Right atrium auricular region (tissue), 2 donors: ENCODE data around the gene OARD1. TPM values are rescaled to one million over a fixed set of nuclear protein-coding genes. Genes with fewer than 3 reads are reported as not detected.

Experiments used
- DNase-seq: peaks from one replicate; pipeline ENCODE4 v3.0.0-alpha.2; 2019; ENCODE audit warnings: low spot score
- H3K27ac ChIP-seq, 2 donors: fragments of 200-600 bp; sonication (generic); 1 replicate in 1 of 2; 2 replicates in 1 of 2; pipeline ENCODE4 v1.5.1; 2016 to 2019
- H3K27me3 ChIP-seq, 2 donors: fragments of 200-600 bp; sonication (generic); one replicate each; pipeline versions ENCODE4 v1.5.1 to v1.6.0; 2017 to 2019
- H3K36me3 ChIP-seq: fragments of 200-600 bp; sonication (generic); one replicate; pipeline ENCODE4 v1.5.1; 2016
- H3K4me1 ChIP-seq, 2 donors: fragments of 200-600 bp; sonication (generic); one replicate each; pipeline versions ENCODE4 v1.5.1 to v1.6.0; 2017 to 2019
- H3K4me3 ChIP-seq, 2 donors: fragments of 200-600 bp; sonication (generic); 1 replicate in 1 of 2; 2 replicates in 1 of 2; pipeline ENCODE4 v1.5.1; 2017 to 2019; ENCODE audit warnings: mild to moderate bottlenecking in 1 of 2, moderate library complexity in 1 of 2
- H3K9me3 ChIP-seq, 2 donors: fragments of 200-600 bp; sonication (generic); one replicate each; pipeline ENCODE4 v1.5.1; 2019
- total RNA-seq, 2 donors: library from RNA; depleted of rRNA; stranded (reverse); fragments of >200 nt; gene quantifications; one replicate each; pipeline ENCODE4 v1.1.0, GENCODE V29; 2016
- TF ChIP-seq, protein P1 (sequence below), 2 donors: fragments of 200-600 bp; sonication (generic); IDR thresholded peaks; one replicate each; pipeline ENCODE4 v1.5.1; 2019; ENCODE audit warnings: antibody characterized with exemption in 2 of 2

Gene OARD1
- total RNA-seq, 2 donors from 2014 or later: 9.4 to 13.4 TPM

DNA sequence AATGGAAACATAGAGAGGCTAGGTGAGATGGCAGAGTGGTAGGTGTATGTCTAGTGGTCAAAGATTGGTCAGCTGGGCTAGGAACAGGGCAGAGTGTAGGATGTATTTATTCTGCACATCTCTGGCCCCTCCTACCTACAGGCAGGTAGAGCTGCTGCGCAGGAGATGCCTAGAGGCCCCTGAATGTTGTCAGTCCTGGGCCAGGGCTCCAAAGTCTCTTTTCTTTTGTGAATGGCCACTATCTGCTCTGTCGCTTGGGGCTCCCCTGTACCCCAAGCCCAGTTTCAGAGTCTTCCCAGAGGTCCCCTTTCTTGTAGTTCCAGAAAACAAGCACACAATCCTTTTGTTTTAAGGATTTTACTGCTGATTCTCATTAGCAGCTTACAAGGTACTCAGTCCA lies 24.9 kb downstream of the OARD1 start:
- no peaks in the 10 kb centered on the region for H3K27me3 ChIP-seq
- TF ChIP-seq, protein P1, sequence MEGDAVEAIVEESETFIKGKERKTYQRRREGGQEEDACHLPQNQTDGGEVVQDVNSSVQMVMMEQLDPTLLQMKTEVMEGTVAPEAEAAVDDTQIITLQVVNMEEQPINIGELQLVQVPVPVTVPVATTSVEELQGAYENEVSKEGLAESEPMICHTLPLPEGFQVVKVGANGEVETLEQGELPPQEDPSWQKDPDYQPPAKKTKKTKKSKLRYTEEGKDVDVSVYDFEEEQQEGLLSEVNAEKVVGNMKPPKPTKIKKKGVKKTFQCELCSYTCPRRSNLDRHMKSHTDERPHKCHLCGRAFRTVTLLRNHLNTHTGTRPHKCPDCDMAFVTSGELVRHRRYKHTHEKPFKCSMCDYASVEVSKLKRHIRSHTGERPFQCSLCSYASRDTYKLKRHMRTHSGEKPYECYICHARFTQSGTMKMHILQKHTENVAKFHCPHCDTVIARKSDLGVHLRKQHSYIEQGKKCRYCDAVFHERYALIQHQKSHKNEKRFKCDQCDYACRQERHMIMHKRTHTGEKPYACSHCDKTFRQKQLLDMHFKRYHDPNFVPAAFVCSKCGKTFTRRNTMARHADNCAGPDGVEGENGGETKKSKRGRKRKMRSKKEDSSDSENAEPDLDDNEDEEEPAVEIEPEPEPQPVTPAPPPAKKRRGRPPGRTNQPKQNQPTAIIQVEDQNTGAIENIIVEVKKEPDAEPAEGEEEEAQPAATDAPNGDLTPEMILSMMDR (IDR thresholded peaks at IDR 0.05): no peak
- no peaks in the 10 kb centered on the region for H3K9me3 ChIP-seq
- no peak for DNase-seq
- H3K4me1 ChIP-seq: peaks cover 0 to 40% of the 10 kb centered on the region in 2 donors
- no peaks in the 10 kb centered on the region for H3K36me3 ChIP-seq
- H3K27ac ChIP-seq: no peak overlapping the region
- no peak overlapping the region for H3K4me3 ChIP-seq

DNA sequence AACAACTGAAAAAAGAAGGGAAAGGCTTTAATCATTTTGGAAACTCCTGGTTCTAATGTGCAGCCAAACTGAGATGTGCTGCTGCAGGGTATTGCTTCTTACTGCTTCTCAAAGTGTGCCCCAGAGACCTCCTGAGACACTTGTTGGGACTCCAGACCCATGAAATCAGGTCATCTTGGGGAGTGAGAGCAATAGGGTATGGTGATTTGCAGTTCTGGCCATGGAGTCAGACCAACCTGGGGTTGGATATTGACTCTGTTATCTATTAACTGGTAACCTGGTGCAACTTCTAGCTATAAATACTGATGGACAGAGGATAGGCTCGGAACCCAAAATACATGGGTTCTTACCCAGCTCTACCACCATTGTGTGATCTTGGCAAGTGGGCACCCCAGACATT lies 26.1 kb downstream of the OARD1 start:
- no peak overlapping the region for H3K27ac ChIP-seq
- H3K4me3 ChIP-seq: no peak overlapping the region
- H3K4me1 ChIP-seq: peaks cover 0 to 29% of the 10 kb centered on the region in 2 donors
- H3K9me3 ChIP-seq: no peaks in the 10 kb centered on the region
- TF ChIP-seq, protein P1 (IDR thresholded peaks at IDR 0.05): no peak
- no peaks in the 10 kb centered on the region for H3K36me3 ChIP-seq
- no peaks in the 10 kb centered on the region for H3K27me3 ChIP-seq
- no peak for DNase-seq

DNA sequence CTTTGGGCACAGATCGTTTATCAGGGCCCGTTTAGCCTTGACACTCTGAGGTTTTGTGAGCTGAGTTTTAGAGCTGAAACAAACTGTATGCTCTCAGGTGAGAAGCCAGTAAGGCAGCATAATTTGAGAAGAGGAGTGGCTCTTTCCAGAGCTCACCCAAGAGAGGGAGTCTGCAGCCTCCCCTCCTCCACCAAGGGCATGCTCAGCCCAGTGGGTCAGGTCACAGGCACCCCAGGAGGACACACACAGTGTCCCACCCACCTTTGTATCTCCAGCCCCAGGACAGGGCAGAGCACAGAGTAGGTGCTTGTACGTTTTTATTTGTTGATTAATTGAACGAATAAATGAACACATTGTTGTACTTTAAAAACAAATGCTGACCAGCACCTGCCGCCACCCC lies 26.5 kb downstream of the OARD1 start:
- TF ChIP-seq, protein P1 (IDR thresholded peaks at IDR 0.05): no peak
- Histone ChIP-seq H3K36me3 (no peaks in the 10 kb centered on the region), H3K27ac (no peak overlapping the region)

DNA sequence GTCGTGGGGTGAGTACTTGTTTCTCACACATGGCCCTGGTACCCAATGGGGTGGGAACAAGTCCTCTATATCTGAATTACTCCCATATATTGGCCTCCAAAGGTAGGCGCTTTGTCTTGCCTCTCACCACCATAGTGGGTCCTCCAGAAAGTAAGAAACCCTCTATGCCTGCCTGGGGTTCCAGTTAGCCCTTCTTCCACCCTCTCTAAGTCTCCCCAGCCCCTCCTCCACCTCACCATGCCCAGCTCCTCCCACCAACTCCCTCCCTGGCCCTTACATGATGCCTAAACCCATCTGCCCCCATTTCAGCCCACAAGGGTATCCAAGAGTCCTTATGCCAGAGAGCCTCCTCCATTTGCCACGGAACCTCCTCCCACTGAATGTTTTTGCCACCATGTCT lies 29.0 kb downstream of the OARD1 start:
- Histone ChIP-seq H3K9me3 (no peaks in the 10 kb centered on the region), H3K36me3 (no peaks in the 10 kb centered on the region), H3K27ac (no peak overlapping the region), H3K4me3 (no peak overlapping the region), H3K4me1 (peaks cover 0 to 7% of the 10 kb centered on the region in 2 donors), H3K27me3 (no peaks in the 10 kb centered on the region)
- TF ChIP-seq, protein P1 (IDR thresholded peaks at IDR 0.05): no peak
- DNase-seq: no peak

More for the DNA sequence above, 26.5 kb downstream of the OARD1 start:
- Histone ChIP-seq H3K4me1 (peaks cover 0 to 29% of the 10 kb centered on the region in 2 donors), H3K27me3 (no peaks in the 10 kb centered on the region), H3K9me3 (no peaks in the 10 kb centered on the region), H3K4me3 (no peak overlapping the region)
- DNase-seq: no peak

DNA sequence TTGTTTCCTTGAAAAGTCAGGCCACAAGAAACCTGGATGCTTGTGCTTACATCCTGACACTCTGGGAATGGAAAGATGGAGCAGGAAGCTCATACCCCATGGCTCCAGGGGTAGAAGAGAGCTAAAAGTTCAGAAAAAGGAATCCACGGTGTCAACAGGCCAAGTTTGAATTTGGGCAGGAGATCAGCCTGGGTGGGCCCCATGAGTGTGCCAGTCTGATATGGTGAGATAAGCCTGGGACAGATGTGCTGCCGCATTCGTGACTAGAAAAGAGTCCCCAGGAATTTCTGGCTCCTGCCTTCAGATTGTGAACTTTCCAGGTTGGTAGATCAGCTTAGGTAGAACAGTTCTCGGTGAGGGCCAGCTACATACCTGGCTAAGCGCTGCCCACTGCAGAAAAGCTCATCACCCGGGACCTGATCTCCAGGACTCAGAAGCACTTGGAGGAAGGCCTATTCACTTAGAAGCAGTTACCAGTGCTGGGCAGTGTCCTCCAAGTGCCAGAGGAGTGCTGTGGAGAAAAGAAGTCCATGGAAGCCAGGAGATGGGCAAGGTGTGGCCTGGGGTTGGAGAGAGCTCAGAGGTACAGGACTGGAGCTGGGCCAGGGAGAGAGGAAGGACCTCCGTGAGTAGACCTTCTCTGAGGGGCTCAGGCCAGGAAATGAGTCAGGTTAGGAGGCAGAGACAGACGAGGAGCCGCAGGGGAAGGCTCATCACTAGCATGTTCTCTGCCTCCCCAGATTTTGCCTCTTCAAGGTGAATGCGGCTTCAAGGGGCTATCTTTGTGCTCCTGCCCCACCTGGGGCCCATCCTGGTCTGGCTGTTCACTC lies 29.7 kb downstream of the OARD1 start, which contains the start of gene TSPO2:
Gene TSPO2 (plus strand): TSS at position 242 of the 830 bp plus-strand sequence. CDS start 519 bp downstream, at position 761.
- no peak within 1 kb of the TSS for H3K27ac ChIP-seq
- H3K36me3 ChIP-seq: no peaks in the 10 kb centered on the region
- TF ChIP-seq, protein P1 (IDR thresholded peaks at IDR 0.05): no peak
- no peaks in the 10 kb centered on the region for H3K27me3 ChIP-seq
- H3K4me1 ChIP-seq: peaks cover 0 to 6% of the 10 kb centered on the region in 2 donors
- no peaks in the 10 kb centered on the region for H3K9me3 ChIP-seq
- no peak for DNase-seq
- H3K4me3 ChIP-seq: no peak within 1 kb of the TSS
